ENCODE measurements around the gene GRIK3.

GRIK3 gene

GRCh38 chr1:36963006-36963405 lies 71.3 kb downstream of the GRIK3 start (continued):
- TF ChIP-seq ZNF704 (tag by site-specific recombination; IDR thresholded peaks at IDR 0.05) = no peak
- TF ChIP-seq ZNF501 (tag by site-specific recombination; IDR thresholded peaks at IDR 0.05) = no peak
- no peak for TF ChIP-seq ZNF426 (tag by site-specific recombination; IDR thresholded peaks at IDR 0.05)
- no peak for TF ChIP-seq ZSCAN23 (tag by site-specific recombination; IDR thresholded peaks at IDR 0.05)
- no peak for TF ChIP-seq ZBTB20 (tag by site-specific recombination; IDR thresholded peaks at IDR 0.05)
- no peak for TF ChIP-seq ZNF248 (tag by site-specific recombination; IDR thresholded peaks at IDR 0.05)
- TF ChIP-seq KLF17 (tag by site-specific recombination; IDR thresholded peaks at IDR 0.05) = no peak

DNA sequence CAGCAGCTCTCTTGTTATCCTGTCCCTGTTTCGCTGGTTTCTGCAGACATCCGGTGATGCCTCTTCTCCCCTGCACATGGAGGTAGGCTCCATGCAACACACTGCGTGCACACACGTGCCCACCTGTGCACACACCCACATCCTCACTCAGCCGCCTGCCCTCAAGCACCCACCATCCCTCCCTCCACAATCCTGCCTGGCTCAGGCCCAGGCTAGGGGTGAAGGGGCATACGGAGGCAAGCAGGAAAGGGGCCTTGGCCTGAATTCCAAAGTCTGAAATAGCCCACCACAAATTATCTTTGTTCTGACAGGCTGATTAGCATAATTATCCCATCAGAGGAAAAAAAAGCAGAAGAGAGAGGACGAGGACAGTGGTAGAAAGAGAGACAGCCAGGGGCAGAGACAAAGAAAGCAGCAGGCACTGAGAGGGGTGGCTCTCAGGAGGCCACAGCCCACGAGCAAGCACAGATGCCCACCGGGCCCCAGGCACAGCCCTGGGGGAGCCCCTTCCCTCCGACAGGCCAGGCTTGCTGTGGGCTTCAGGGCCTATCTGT lies 73.2 kb downstream of the GRIK3 start:
- H3K4me3 ChIP-seq (ENCODE audit: low read depth, low read length) = no peak overlapping the region
- POLR2A ChIA-PET = no interaction called here
- TF ChIP-seq ZFHX2 (tag by site-specific recombination; conservative IDR thresholded peaks at IDR 0.05) (peak; percentile 42), KLF17 (tag by site-specific recombination; IDR thresholded peaks at IDR 0.05) (no peak)
- TF ChIP-seq, protein P1, sequence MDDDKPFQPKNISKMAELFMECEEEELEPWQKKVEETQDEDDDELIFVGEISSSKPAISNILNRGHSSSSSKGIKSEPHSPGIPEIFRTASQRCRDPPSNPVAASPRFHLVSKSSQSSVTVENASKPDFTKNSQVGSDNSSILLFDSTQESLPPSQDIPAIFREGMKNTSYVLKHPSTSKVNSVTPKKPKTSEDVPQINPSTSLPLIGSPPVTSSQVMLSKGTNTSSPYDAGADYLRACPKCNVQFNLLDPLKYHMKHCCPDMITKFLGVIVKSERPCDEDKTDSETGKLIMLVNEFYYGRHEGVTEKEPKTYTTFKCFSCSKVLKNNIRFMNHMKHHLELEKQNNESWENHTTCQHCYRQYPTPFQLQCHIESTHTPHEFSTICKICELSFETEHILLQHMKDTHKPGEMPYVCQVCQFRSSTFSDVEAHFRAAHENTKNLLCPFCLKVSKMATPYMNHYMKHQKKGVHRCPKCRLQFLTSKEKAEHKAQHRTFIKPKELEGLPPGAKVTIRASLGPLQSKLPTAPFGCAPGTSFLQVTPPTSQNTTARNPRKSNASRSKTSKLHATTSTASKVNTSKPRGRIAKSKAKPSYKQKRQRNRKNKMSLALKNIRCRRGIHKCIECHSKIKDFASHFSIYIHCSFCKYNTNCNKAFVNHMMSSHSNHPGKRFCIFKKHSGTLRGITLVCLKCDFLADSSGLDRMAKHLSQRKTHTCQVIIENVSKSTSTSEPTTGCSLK (tag by site-specific recombination; IDR thresholded peaks at IDR 0.05) = no peak
- no peaks in the 10 kb centered on the region for H3K36me3 ChIP-seq (ENCODE audit: control insufficient read depth in 2 of 2, insufficient read depth in 1 of 2, low read length in 2 of 2)
- CTCF ChIA-PET = no interaction called here
- H3K27ac ChIP-seq (ENCODE audit: extremely low read depth, low read depth, low read length) = no peak overlapping the region
- no peaks in the 10 kb centered on the region for H3K9me3 ChIP-seq (ENCODE audit: control insufficient read depth, insufficient read depth, low read depth, low read length)
- no peaks in the 10 kb centered on the region for H3K4me1 ChIP-seq (ENCODE audit: control insufficient read depth, insufficient read depth, low read length)

DNA sequence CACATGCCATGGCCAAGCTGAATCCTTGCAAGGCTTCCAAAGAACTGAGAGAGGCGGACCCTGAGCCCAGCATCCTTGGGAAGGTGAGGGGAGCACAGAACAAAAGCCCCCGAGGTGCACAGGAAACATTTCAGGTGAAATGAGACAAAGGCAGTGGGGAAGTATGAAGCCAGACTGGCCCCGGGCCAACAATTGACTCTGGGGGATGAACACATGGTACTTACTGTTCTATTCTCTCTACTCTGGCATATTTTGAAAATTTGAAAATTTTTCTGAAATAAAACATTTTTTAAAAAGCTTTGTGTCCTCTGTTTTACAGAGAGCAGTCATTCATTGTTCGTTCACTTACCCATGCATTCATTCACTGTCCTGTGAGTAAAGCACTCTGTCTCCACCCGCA lies 77.7 kb downstream of the GRIK3 start:
- Histone ChIP-seq H3K4me3 (ENCODE audit: low read depth, low read length) (no peak overlapping the region), H3K4me1 (ENCODE audit: control insufficient read depth, insufficient read depth, low read length) (no peaks in the 10 kb centered on the region), H3K36me3 (ENCODE audit: control insufficient read depth in 2 of 2, insufficient read depth in 1 of 2, low read length in 2 of 2) (no peaks in the 10 kb centered on the region), H3K9me3 (ENCODE audit: control insufficient read depth, insufficient read depth, low read depth, low read length) (no peaks in the 10 kb centered on the region), H3K27ac (ENCODE audit: extremely low read depth, low read depth, low read length) (no peak overlapping the region)
- CTCF ChIA-PET = no interaction called here
- POLR2A ChIA-PET = no interaction called here
- TF ChIP-seq ZNF558 (tag by site-specific recombination; IDR thresholded peaks at IDR 0.05) = no peak
- no peak for TF ChIP-seq REST (tag by site-specific recombination; IDR thresholded peaks at IDR 0.05)
- TF ChIP-seq ZNF645 (tag by site-specific recombination; IDR thresholded peaks at IDR 0.05) = no peak
- TF ChIP-seq RBAK (tag by site-specific recombination; IDR thresholded peaks at IDR 0.05) = no peak
- no peak for TF ChIP-seq GLI2 (tag by site-specific recombination; IDR thresholded peaks at IDR 0.05; ENCODE audit: borderline replicate concordance, low read depth)
